ENCODE results near the gene CORO1C. TPM values are rescaled to one million over a fixed set of nuclear protein-coding genes. Genes with fewer than 3 reads are reported as not detected.

Gene CORO1C
- total RNA-seq, 1 experiment from 2014 or later = 208 TPM

DNA sequence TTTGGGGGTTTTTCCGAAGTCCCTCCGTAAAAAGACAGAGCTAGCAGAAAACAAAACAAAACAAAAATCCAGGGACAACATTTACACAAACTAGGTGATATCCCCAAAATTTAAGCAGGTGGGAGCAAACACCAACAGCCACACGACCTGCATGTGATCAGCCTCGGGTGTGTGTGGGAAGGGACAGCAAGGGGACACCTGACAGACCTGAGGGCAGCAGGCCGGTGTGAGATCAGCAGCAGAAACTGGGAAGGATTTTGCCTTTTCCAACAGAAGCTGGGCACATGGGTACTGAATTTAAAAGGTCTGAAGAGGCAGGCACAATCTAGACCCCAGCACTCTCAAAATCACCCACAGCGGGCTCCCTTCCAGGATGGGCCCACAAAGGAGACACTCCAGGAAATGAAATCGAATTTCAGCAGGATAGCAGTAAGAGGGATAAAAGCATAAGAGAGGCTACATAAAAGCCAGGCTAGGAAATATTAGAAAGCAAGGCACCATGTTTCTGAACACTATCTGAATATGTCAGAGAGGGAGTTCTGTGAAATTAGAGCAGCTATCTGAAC, 61.2 kb downstream of the CORO1C start:
- H3K4me1 ChIP-seq (ENCODE audit: insufficient read depth, low read length, poor library complexity, severe bottlenecking) = peaks cover 47% of the 10 kb centered on the region
- POLR2A ChIA-PET (ENCODE audit: low non-redundant PET) = interaction anchor here (0.7 kb wide), 1 partner anchor 111 kb away, joined by 3 read pairs; no protein-coding TSS in a partner anchor
- TF ChIP-seq, protein P1, sequence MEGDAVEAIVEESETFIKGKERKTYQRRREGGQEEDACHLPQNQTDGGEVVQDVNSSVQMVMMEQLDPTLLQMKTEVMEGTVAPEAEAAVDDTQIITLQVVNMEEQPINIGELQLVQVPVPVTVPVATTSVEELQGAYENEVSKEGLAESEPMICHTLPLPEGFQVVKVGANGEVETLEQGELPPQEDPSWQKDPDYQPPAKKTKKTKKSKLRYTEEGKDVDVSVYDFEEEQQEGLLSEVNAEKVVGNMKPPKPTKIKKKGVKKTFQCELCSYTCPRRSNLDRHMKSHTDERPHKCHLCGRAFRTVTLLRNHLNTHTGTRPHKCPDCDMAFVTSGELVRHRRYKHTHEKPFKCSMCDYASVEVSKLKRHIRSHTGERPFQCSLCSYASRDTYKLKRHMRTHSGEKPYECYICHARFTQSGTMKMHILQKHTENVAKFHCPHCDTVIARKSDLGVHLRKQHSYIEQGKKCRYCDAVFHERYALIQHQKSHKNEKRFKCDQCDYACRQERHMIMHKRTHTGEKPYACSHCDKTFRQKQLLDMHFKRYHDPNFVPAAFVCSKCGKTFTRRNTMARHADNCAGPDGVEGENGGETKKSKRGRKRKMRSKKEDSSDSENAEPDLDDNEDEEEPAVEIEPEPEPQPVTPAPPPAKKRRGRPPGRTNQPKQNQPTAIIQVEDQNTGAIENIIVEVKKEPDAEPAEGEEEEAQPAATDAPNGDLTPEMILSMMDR (conservative IDR thresholded peaks at IDR 0.05; ENCODE audit: low read depth, low read length) = no peak
- TF ChIP-seq EZH2 (IDR thresholded peaks at IDR 0.05; ENCODE audit: borderline replicate concordance, low read depth, low read length, poor library complexity, severe bottlenecking) = no peak
- DNase-seq (ENCODE audit: low spot score) = no peak
- CTCF ChIA-PET = interaction anchor here (1.2 kb wide), 1 partner anchor 23 kb away, joined by 5 read pairs; no protein-coding TSS in a partner anchor
- BruUV-seq (replicated peaks) = no TSS peak
- H3K27me3 ChIP-seq (replicated peaks; ENCODE audit: insufficient read depth, low read depth, low read length, poor library complexity) = no peaks in the 10 kb centered on the region
- H3K27ac ChIP-seq (ENCODE audit: low read depth, low read length, poor library complexity, severe bottlenecking) = peak overlapping the region; percentile 33
- no peaks in the 10 kb centered on the region for H3K9me3 ChIP-seq (ENCODE audit: low read depth, low read length, poor library complexity, severe bottlenecking)
- intact Hi-C loops (cut with micrococcal nuclease; ENCODE audit: unreplicated experiment) = no loop called here
- peaks cover 4% of the 10 kb centered on the region for H3K36me3 ChIP-seq (ENCODE audit: insufficient read depth, low read length, poor library complexity, severe bottlenecking)
- no peak overlapping the region for H3K4me3 ChIP-seq (ENCODE audit: low read depth, low read length, poor library complexity, severe bottlenecking)

DNA sequence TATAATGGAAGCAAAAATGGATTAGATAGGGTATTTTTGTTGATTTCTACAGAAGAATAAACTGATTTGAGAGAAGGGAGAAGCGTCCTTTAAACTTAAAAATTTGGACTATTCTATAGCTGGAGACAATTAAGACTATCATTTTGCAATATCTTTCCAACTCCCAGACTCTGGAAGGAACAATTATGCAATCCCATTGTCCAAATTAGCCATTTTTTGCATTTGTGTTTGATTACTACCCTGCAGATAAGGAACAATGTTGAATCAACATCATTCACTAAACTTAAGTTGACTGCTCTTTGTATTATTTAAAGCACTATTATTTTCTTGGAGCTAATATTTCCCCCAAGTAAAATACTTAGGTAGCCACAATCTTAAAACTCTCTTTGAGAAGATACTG, 62.8 kb downstream of the CORO1C start:
- no peak for TF ChIP-seq EZH2 (IDR thresholded peaks at IDR 0.05; ENCODE audit: borderline replicate concordance, low read depth, low read length, poor library complexity, severe bottlenecking)
- TF ChIP-seq, protein P1 (conservative IDR thresholded peaks at IDR 0.05; ENCODE audit: low read depth, low read length) = no peak
- H3K27ac ChIP-seq (ENCODE audit: low read depth, low read length, poor library complexity, severe bottlenecking) = no peak overlapping the region
- no peaks in the 10 kb centered on the region for H3K9me3 ChIP-seq (ENCODE audit: low read depth, low read length, poor library complexity, severe bottlenecking)
- BruUV-seq (replicated peaks) = no TSS peak
- CTCF ChIA-PET = no interaction called here
- no peak for DNase-seq (ENCODE audit: low spot score)
- H3K36me3 ChIP-seq (ENCODE audit: insufficient read depth, low read length, poor library complexity, severe bottlenecking) = no peaks in the 10 kb centered on the region
- H3K4me3 ChIP-seq (ENCODE audit: low read depth, low read length, poor library complexity, severe bottlenecking) = no peak overlapping the region
- intact Hi-C loops (cut with micrococcal nuclease; ENCODE audit: unreplicated experiment) = loop anchor here (5.0 kb wide), 1 partner anchor 279 kb away; no protein-coding TSS in a partner anchor
- POLR2A ChIA-PET (ENCODE audit: low non-redundant PET) = no interaction called here
- H3K4me1 ChIP-seq (ENCODE audit: insufficient read depth, low read length, poor library complexity, severe bottlenecking) = peaks cover 57% of the 10 kb centered on the region
- H3K27me3 ChIP-seq (replicated peaks; ENCODE audit: insufficient read depth, low read depth, low read length, poor library complexity) = no peaks in the 10 kb centered on the region

DNA sequence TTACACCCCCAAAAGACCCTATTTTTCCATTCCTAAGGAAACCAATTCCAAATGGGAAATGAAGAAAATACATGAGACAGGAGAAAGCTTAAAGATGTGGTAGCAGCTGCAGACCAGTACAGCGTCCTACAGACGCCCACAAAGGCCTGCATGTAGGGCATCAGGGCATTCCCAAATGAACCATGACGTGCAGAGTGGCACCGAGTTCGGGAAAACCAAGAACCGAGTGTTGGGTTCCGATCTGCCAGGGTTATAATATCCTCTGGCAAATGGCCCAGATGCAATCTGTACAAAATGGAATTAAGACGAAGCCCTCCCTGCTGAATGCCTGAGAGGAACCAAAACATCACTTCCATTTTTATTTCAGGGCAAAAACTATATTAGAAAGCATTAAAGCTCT, 63.3 kb downstream of the CORO1C start:
- Histone ChIP-seq H3K9me3 (ENCODE audit: low read depth, low read length, poor library complexity, severe bottlenecking) (no peaks in the 10 kb centered on the region), H3K27ac (ENCODE audit: low read depth, low read length, poor library complexity, severe bottlenecking) (peak overlapping the region; percentile 18), H3K4me1 (ENCODE audit: insufficient read depth, low read length, poor library complexity, severe bottlenecking) (peaks cover 57% of the 10 kb centered on the region), H3K36me3 (ENCODE audit: insufficient read depth, low read length, poor library complexity, severe bottlenecking) (no peaks in the 10 kb centered on the region), H3K4me3 (ENCODE audit: low read depth, low read length, poor library complexity, severe bottlenecking) (no peak overlapping the region), H3K27me3 (replicated peaks; ENCODE audit: insufficient read depth, low read depth, low read length, poor library complexity) (no peaks in the 10 kb centered on the region)
- BruUV-seq (replicated peaks) = no TSS peak
- POLR2A ChIA-PET (ENCODE audit: low non-redundant PET) = no interaction called here
- no peak for DNase-seq (ENCODE audit: low spot score)
- intact Hi-C loops (cut with micrococcal nuclease; ENCODE audit: unreplicated experiment) = loop anchor here (5.0 kb wide), 1 partner anchor 279 kb away; no protein-coding TSS in a partner anchor
- no peak for TF ChIP-seq EZH2 (IDR thresholded peaks at IDR 0.05; ENCODE audit: borderline replicate concordance, low read depth, low read length, poor library complexity, severe bottlenecking)
- TF ChIP-seq, protein P1 (conservative IDR thresholded peaks at IDR 0.05; ENCODE audit: low read depth, low read length) = no peak
- CTCF ChIA-PET = no interaction called here
